SU-DHL-6 (cell line): Measurements from ENCODE around the gene NCBP1.

Experiments
- H2AFZ ChIP-seq: fragments of 200-600 bp; sonication (generic); 2 replicates; pipeline ENCODE4 v1.6.1; 2014; ENCODE audit warnings: low read depth, mild to moderate bottlenecking, moderate library complexity, mixed read lengths, antibody characterized with exemption, low read length; ENCODE audit not compliant: severe bottlenecking
- H3F3A ChIP-seq: fragments of 200-600 bp; shearing (Covaris generic); 2 replicates; pipeline ENCODE4 v1.6.0; 2016; ENCODE audit warnings: antibody characterized with exemption, mild to moderate bottlenecking; ENCODE audit not compliant: insufficient read depth
- H3K27ac ChIP-seq: fragments of 200-600 bp; sonication (generic); 2 replicates; pipeline ENCODE4 v1.5.1; 2016; ENCODE audit warnings: low read depth, mild to moderate bottlenecking, low read length, moderate library complexity, mixed read lengths
- H3K27me3 ChIP-seq: fragments of 200-600 bp; sonication (generic), shearing (Covaris generic); 2 replicates; pipeline ENCODE4 v1.6.0; 2014; ENCODE audit warnings: mild to moderate bottlenecking, low read length
- H3K36me3 ChIP-seq: fragments of 200-600 bp; sonication (generic); 2 replicates; pipeline ENCODE4 v1.6.1; 2014; ENCODE audit warnings: mild to moderate bottlenecking, low read length, mixed read lengths
- H3K4me2 ChIP-seq: fragments of 300-600, 200-600 bp; shearing (Covaris generic), sonication (generic); 2 replicates; pipeline ENCODE4 v1.6.0; 2014; ENCODE audit warnings: low read length, low read depth, mild to moderate bottlenecking; ENCODE audit not compliant: poor library complexity, severe bottlenecking
- H3K4me3 ChIP-seq: fragments of 200-600 bp; sonication (generic); 2 replicates; pipeline ENCODE4 v1.5.1; 2014; ENCODE audit warnings: antibody characterized with exemption, low read length, mild to moderate bottlenecking, mixed read lengths; ENCODE audit not compliant: insufficient read depth, poor library complexity, severe bottlenecking
- H3K79me2 ChIP-seq: fragments of 200-600 bp; sonication (generic); 2 replicates; pipeline ENCODE4 v1.6.1; 2014; ENCODE audit warnings: mild to moderate bottlenecking, low read length, moderate library complexity; ENCODE audit not compliant: insufficient read depth
- H3K9ac ChIP-seq: fragments of 200-600 bp; sonication (generic); 2 replicates; pipeline ENCODE4 v1.7.0; 2014; ENCODE audit warnings: mild to moderate bottlenecking, low read length
- H3K9me2 ChIP-seq: fragments of 200-600 bp; sonication (generic); replicated peaks from 2 replicates; pipeline ENCODE4 v1.6.1; 2014; ENCODE audit warnings: low read length; ENCODE audit not compliant: insufficient read depth
- H3K9me3 ChIP-seq: fragments of 200-600 bp; sonication (generic); 2 replicates; pipeline ENCODE4 v1.6.1; 2014; ENCODE audit warnings: low read length, mixed read lengths; ENCODE audit not compliant: insufficient read depth
- H4K20me1 ChIP-seq: fragments of 200-600 bp; sonication (generic); 2 replicates; pipeline ENCODE4 v1.6.1; 2014; ENCODE audit warnings: low read depth, mild to moderate bottlenecking, antibody characterized with exemption, low read length, moderate library complexity, mixed read lengths
- EZH2phosphoT487 ChIP-seq: fragments of 200-600 bp; sonication (generic), shearing (Covaris generic); conservative IDR thresholded peaks from 2 replicates; pipeline ENCODE4 v1.6.1; 2018; ENCODE audit warnings: mild to moderate bottlenecking, antibody characterized with exemption, low read length, moderate library complexity, mixed read lengths
- TF ChIP-seq, protein P1 (sequence below): fragments of 200-600 bp; sonication (generic); IDR thresholded peaks from one replicate; pipeline ENCODE4 v1.5.1; 2017; ENCODE audit warnings: antibody characterized with exemption, mild to moderate bottlenecking, low read length, moderate library complexity; ENCODE audit not compliant: insufficient read depth, poor library complexity, severe bottlenecking

Gene NCBP1

DNA sequence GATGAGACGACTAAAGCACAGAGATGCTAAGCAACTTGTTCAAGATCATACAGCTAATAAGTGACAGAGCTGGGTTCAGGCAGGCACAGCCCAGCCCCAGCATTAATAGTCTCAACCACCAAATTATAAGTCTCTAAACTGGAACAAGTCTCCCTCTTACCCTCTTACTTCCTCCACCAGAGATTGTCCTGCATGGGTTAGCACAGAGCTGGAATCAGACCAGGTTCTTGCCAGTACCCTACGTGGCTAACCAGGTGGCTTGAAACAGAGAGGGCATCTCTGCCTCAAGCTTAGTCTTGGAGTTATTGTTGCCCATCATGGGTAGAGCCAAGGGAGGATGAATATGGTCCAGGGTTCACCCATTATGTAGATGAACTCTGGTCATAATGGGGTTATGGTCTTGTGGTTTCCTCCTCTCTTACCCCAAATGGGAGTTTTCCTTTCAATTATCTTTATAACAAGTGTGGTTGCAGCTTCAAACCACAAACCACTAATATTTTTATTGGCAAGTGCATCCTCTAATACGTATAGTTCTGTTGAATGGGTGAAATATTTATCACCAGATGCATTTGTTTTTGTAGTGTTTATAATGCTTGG lies 71.8 kb downstream of the NCBP1 start:
- Histone ChIP-seq H3K27ac (no peak overlapping the region), H4K20me1 (no peaks in the 10 kb centered on the region), H3K4me2 (no peak overlapping the region)

DNA sequence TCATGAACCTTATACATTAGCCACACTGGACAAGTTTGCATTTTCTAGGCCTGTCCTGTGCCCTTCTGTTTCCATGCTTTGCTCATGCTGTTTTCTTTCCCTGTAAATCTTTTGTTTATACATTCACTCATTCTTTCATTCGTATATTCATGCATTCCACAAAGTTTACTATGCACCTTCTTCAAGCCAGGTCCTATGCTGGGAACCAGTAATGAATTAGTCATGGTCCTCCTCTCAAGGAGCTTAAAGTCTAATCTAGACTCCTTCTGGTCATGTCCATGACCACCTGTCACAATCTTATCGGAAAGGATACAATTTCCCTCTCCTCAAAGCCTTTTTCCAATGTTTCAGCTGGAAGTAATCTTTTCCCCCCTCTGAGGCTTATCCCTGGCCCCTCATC lies 72.6 kb downstream of the NCBP1 start:
- Histone ChIP-seq H3K9ac (no peak overlapping the region), H4K20me1 (no peaks in the 10 kb centered on the region), H3K9me2 (no peaks in the 10 kb centered on the region), H3K4me3 (no peak overlapping the region), H3F3A (no peaks in the 10 kb centered on the region), H3K4me2 (no peak overlapping the region), H3K36me3 (no peaks in the 10 kb centered on the region), H3K79me2 (no peaks in the 10 kb centered on the region), H3K27ac (no peak overlapping the region), H3K27me3 (no peaks in the 10 kb centered on the region), H2AFZ (no peak overlapping the region), H3K9me3 (no peaks in the 10 kb centered on the region)
- TF ChIP-seq EZH2phosphoT487 = no peak
- TF ChIP-seq, protein P1, sequence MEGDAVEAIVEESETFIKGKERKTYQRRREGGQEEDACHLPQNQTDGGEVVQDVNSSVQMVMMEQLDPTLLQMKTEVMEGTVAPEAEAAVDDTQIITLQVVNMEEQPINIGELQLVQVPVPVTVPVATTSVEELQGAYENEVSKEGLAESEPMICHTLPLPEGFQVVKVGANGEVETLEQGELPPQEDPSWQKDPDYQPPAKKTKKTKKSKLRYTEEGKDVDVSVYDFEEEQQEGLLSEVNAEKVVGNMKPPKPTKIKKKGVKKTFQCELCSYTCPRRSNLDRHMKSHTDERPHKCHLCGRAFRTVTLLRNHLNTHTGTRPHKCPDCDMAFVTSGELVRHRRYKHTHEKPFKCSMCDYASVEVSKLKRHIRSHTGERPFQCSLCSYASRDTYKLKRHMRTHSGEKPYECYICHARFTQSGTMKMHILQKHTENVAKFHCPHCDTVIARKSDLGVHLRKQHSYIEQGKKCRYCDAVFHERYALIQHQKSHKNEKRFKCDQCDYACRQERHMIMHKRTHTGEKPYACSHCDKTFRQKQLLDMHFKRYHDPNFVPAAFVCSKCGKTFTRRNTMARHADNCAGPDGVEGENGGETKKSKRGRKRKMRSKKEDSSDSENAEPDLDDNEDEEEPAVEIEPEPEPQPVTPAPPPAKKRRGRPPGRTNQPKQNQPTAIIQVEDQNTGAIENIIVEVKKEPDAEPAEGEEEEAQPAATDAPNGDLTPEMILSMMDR = no peak

More for the DNA sequence above, 71.8 kb downstream of the NCBP1 start:
- no peaks in the 10 kb centered on the region for H3K79me2 ChIP-seq
- H3K9me2 ChIP-seq = no peaks in the 10 kb centered on the region
- no peak overlapping the region for H3K9ac ChIP-seq
- no peak overlapping the region for H3K4me3 ChIP-seq
- no peaks in the 10 kb centered on the region for H3F3A ChIP-seq
- no peaks in the 10 kb centered on the region for H3K36me3 ChIP-seq
- H2AFZ ChIP-seq = no peak overlapping the region
- H3K27me3 ChIP-seq = no peaks in the 10 kb centered on the region
- H3K9me3 ChIP-seq = no peaks in the 10 kb centered on the region
- TF ChIP-seq EZH2phosphoT487 = no peak
- TF ChIP-seq, protein P1 = no peak

DNA sequence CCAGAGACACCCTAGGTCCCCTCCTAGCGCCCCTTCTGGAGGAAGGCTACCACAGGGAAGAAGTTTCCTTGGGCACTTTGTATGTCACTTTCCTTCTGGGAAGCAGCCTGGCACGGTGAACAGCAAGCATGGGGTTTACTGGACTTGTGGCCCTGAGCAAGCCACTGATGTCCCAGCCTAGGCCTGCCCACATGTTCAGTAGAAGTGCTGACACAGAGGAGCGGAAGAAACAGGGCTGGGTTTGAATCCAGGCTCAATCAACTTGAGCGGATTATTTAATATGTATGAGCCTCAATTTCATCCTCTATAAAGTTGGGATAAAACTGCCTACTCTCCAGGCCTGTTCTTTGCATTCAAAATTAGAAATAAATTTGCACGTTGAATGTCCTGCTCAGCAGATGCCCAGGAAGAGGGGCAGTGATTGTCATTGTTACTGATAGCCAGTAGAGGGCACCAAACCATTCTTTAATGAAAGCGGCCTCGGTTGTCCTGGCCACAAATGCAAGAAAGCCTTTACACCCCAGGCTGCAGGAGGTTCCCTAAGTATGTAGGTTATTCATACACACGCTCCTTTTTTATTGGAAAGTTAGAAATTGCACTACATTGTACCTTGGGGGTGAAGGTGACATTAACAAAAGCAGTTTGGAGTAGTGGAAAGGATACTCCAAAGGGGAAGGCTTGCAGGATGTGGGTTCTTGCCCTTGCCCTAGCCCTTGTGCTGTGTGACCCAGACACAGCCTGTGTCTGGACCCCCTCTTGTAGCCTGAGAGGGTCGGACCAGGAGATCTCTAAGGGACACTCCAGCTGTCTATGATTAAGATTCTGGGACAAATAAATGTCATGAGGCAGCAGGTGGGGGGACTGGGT lies 77.0 kb downstream of the NCBP1 start:
- Histone ChIP-seq H3F3A (no peaks in the 10 kb centered on the region), H3K27ac (no peak overlapping the region), H3K4me3 (no peak overlapping the region), H3K27me3 (no peaks in the 10 kb centered on the region), H3K36me3 (no peaks in the 10 kb centered on the region), H2AFZ (peak overlapping the region; percentile 10), H3K9me3 (no peaks in the 10 kb centered on the region), H3K4me2 (no peak overlapping the region), H3K9me2 (no peaks in the 10 kb centered on the region), H3K79me2 (no peaks in the 10 kb centered on the region), H4K20me1 (no peaks in the 10 kb centered on the region), H3K9ac (no peak overlapping the region)
- TF ChIP-seq EZH2phosphoT487 = no peak
- TF ChIP-seq, protein P1 = peak; percentile 88
